H9 (cell line): ENCODE measurements around the gene PRORP. TPM values are rescaled to one million over a fixed set of nuclear protein-coding genes. Genes with fewer than 3 reads are reported as not detected.

Experiments
- DNase-seq: peaks from one replicate; pipeline ENCODE4 v3.0.0-alpha.2; 2017
- H2AFZ ChIP-seq: one replicate; pipeline ENCODE4 v1.6.1; 2013; ENCODE audit warnings: mild to moderate bottlenecking, low read length, control low read depth, moderate library complexity
- H2AK5ac ChIP-seq: 2 replicates; pipeline ENCODE4 v1.6.1; 2013; ENCODE audit warnings: low read length, control low read depth, mixed read lengths; ENCODE audit not compliant: insufficient read length
- H2BK120ac ChIP-seq: one replicate; pipeline ENCODE4 v1.6.1; 2013; ENCODE audit warnings: low read depth, mild to moderate bottlenecking, low read length, control low read depth, inconsistent platforms; ENCODE audit not compliant: poor library complexity, severe bottlenecking
- H2BK12ac ChIP-seq: 2 replicates; pipeline ENCODE4 v1.6.1; 2013; ENCODE audit warnings: low read length, control low read depth, mixed read lengths, low read depth; ENCODE audit not compliant: insufficient read length
- H2BK15ac ChIP-seq: 2 replicates; pipeline ENCODE4 v1.6.1; 2013; ENCODE audit warnings: low read depth, low read length, control low read depth
- H2BK20ac ChIP-seq: one replicate; pipeline ENCODE4 v1.6.1; 2013; ENCODE audit warnings: low read depth, mild to moderate bottlenecking, low read length, control low read depth, inconsistent platforms; ENCODE audit not compliant: poor library complexity, severe bottlenecking
- H2BK5ac ChIP-seq: 2 replicates; pipeline ENCODE4 v1.6.1; 2013; ENCODE audit warnings: low read length, control low read depth, mixed read lengths; ENCODE audit not compliant: insufficient read length
- H3K14ac ChIP-seq: 2 replicates; pipeline ENCODE4 v1.6.1; 2013; ENCODE audit warnings: low read length, control low read depth; ENCODE audit not compliant: insufficient read depth
- H3K18ac ChIP-seq: 2 replicates; pipeline ENCODE4 v1.6.1; 2013; ENCODE audit warnings: low read depth, mild to moderate bottlenecking, mixed read lengths, low read length, control low read depth; ENCODE audit not compliant: insufficient read length
- H3K23ac ChIP-seq: 2 replicates; pipeline ENCODE4 v1.6.1; 2013; ENCODE audit warnings: low read length, control low read depth, mixed read lengths, low read depth; ENCODE audit not compliant: insufficient read length
- H3K23me2 ChIP-seq: 2 replicates; pipeline ENCODE4 v1.6.1; 2013; ENCODE audit warnings: low read depth, mild to moderate bottlenecking, mixed read lengths, low read length, control low read depth; ENCODE audit not compliant: insufficient read length, poor library complexity, severe bottlenecking
- H3K27ac ChIP-seq: 2 replicates; pipeline ENCODE4 v1.5.1; 2013; ENCODE audit warnings: low read length, control low read depth, mixed read lengths, low read depth; ENCODE audit not compliant: insufficient read length
- H3K27me3 ChIP-seq: 2 replicates; pipeline ENCODE4 v1.6.1; 2013; ENCODE audit warnings: low read length, control low read depth, inconsistent platforms; ENCODE audit not compliant: insufficient read depth
- H3K4ac ChIP-seq: 2 replicates; pipeline ENCODE4 v1.6.1; 2013; ENCODE audit warnings: low read depth, mild to moderate bottlenecking, control low read depth, inconsistent platforms, low read length, moderate library complexity
- H3K4me1 ChIP-seq: 2 replicates; pipeline ENCODE4 v1.6.1; 2013; ENCODE audit warnings: low read length, control low read depth, inconsistent platforms; ENCODE audit not compliant: insufficient read depth
- H3K4me2 ChIP-seq: 2 replicates; pipeline ENCODE4 v1.6.1; 2013; ENCODE audit warnings: low read length, control low read depth, mixed read lengths; ENCODE audit not compliant: insufficient read length, insufficient read depth
- H3K56ac ChIP-seq: 2 replicates; pipeline ENCODE4 v1.6.1; 2013; ENCODE audit warnings: low read depth, mild to moderate bottlenecking, mixed read lengths, low read length, control low read depth; ENCODE audit not compliant: insufficient read length
- H3K79me1 ChIP-seq: 2 replicates; pipeline ENCODE4 v1.6.1; 2013; ENCODE audit warnings: low read depth, mild to moderate bottlenecking, moderate library complexity, low read length, control low read depth, inconsistent platforms; ENCODE audit not compliant: insufficient read depth, poor library complexity, severe bottlenecking
- H3K79me2 ChIP-seq: 2 replicates; pipeline ENCODE4 v1.6.1; 2013; ENCODE audit warnings: low read length, control low read depth, inconsistent platforms; ENCODE audit not compliant: insufficient read depth
- H3K9ac ChIP-seq: 2 replicates; pipeline ENCODE4 v1.6.1; 2013; ENCODE audit warnings: low read length, control low read depth, mixed read lengths; ENCODE audit not compliant: insufficient read length; ENCODE audit errors: extremely low read depth
- H3K9me3 ChIP-seq: one replicate; pipeline ENCODE4 v1.6.1; 2013; ENCODE audit warnings: low read depth, low read length, inconsistent platforms; ENCODE audit not compliant: control insufficient read depth
- H3T11ph ChIP-seq: one replicate; pipeline ENCODE4 v1.6.1; 2013; ENCODE audit warnings: mild to moderate bottlenecking, low read length, control low read depth, inconsistent platforms
- H4K20me1 ChIP-seq: one replicate; pipeline ENCODE4 v1.6.1; 2013; ENCODE audit not compliant: control insufficient read depth, insufficient read length, insufficient read depth
- H4K5ac ChIP-seq: 2 replicates; pipeline ENCODE4 v1.6.1; 2013; ENCODE audit warnings: low read depth, mild to moderate bottlenecking, mixed read lengths, low read length, control low read depth; ENCODE audit not compliant: insufficient read length
- H4K8ac ChIP-seq: replicated peaks from 2 replicates; pipeline ENCODE4 v1.6.1; 2013; ENCODE audit warnings: low read length, control low read depth, mixed read lengths, low read depth; ENCODE audit not compliant: insufficient read length
- H4K91ac ChIP-seq: 2 replicates; pipeline ENCODE4 v1.6.1; 2013; ENCODE audit warnings: low read depth, mild to moderate bottlenecking, moderate library complexity, mixed read lengths, low read length, control low read depth; ENCODE audit not compliant: insufficient read length
- H3K27ac Mint-ChIP-seq, 3 experiments: 2 replicates in 2 of 3; 3 replicates in 1 of 3; pipeline ENCODE4 v1.8.0; 2020 to 2021; ENCODE audit warnings: mixed read lengths in 3 of 3, mild to moderate bottlenecking in 1 of 3, moderate library complexity in 1 of 3
- H3K27me3 Mint-ChIP-seq: 2 replicates; pipeline ENCODE4 v1.8.0; 2021; ENCODE audit warnings: low read depth, mild to moderate bottlenecking, moderate library complexity, mixed read lengths
- H3K36me3 Mint-ChIP-seq, 3 experiments: 2 replicates in 2 of 3; 3 replicates in 1 of 3; pipeline ENCODE4 v1.8.0; 2020 to 2021; ENCODE audit warnings: low read depth in 3 of 3, mixed read lengths in 3 of 3; ENCODE audit not compliant: insufficient read depth in 1 of 3
- H3K4me1 Mint-ChIP-seq, 2 experiments: 2 replicates each; pipeline ENCODE4 v1.8.0; 2020; ENCODE audit warnings: mixed read lengths in 2 of 2
- H3K4me3 Mint-ChIP-seq, 2 experiments: 2 replicates in 1 of 2; 3 replicates in 1 of 2; pipeline ENCODE4 v1.8.0; 2020 to 2021; ENCODE audit warnings: mild to moderate bottlenecking in 2 of 2, mixed read lengths in 2 of 2, moderate library complexity in 1 of 2
- H3K9me3 Mint-ChIP-seq, 2 experiments: 2 replicates in 1 of 2; 3 replicates in 1 of 2; pipeline ENCODE4 v1.8.0; 2020; ENCODE audit warnings: mild to moderate bottlenecking in 2 of 2, mixed read lengths in 2 of 2, moderate library complexity in 1 of 2
- WGBS: extraction: QIAGEN DNeasy Blood & Tissue Kit; methylation state at CpG from one replicate; pipeline ENCODE4 v1.1.7; 2013; ENCODE audit warnings: missing lambda C conversion rate, low lambda C conversion rate, mixed read lengths; ENCODE audit not compliant: insufficient read length; ENCODE audit errors: extremely low coverage; 5-methylcytosine and 5-hydroxymethylcytosine counted together
- total RNA-seq: library from RNA; stranded (reverse); gene quantifications from 2 replicates; pipeline ENCODE4 v1.2.1, GENCODE V29; 2021
- TF ChIP-seq, protein P1 (sequence below): fragments of 200-600 bp; sonication (generic); conservative IDR thresholded peaks from 3 replicates; pipeline ENCODE4 v1.8.0; 2021; ENCODE audit warnings: antibody characterized with exemption, mild to moderate bottlenecking

PRORP gene
- total RNA-seq, 1 experiment from 2014 or later, result 37.7 TPM

DNA sequence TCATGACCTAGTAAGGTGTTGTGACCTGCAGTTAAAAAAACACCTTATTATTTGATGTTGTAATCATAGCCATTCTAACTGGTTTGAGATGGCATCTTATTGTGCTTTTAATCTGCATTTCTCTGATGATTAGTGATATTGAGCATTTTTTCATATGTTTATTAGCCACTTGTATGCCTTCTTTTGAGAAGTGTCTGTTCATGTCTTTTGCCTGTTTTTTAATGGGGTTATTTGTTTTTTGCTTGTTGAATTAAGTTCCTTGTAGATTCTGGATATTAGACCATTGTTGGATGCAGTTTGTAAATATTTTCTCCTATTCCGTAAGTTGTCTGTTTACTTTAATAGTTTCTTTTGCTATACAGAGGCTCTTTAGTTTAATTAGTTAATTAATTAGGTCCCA, 41.0 kb downstream of the PRORP start:
- no peak for DNase-seq
- Histone ChIP-seq H3K9me3 (no peaks in the 10 kb centered on the region), H3K79me2 (no peaks in the 10 kb centered on the region), H4K20me1 (no peaks in the 10 kb centered on the region), H2BK120ac (no peak overlapping the region), H3K4me1 (no peaks in the 10 kb centered on the region), H3K14ac (no peak overlapping the region), H2BK20ac (no peak overlapping the region), H2BK15ac (no peak overlapping the region), H3K27me3 (no peaks in the 10 kb centered on the region), H2BK5ac (no peak overlapping the region), H3K56ac (no peak overlapping the region), H3K27ac (no peak overlapping the region), H4K5ac (no peak overlapping the region), H4K91ac (no peak overlapping the region), H2AK5ac (no peak overlapping the region), H3K18ac (no peak overlapping the region), H3K4ac (no peak overlapping the region), H2BK12ac (no peak overlapping the region), H3K4me2 (no peak overlapping the region), H4K8ac (no peak overlapping the region), H3K79me1 (no peaks in the 10 kb centered on the region), H3K9ac (no peak overlapping the region), H2AFZ (no peak overlapping the region), H3K23ac (no peak overlapping the region), H3T11ph (no peak overlapping the region), H3K23me2 (no peaks in the 10 kb centered on the region)
- peaks cover 7 to 15% (median 9%) of the 10 kb centered on the region in 3 experiments for H3K36me3 Mint-ChIP-seq
- no peak overlapping the region for H3K27ac Mint-ChIP-seq
- H3K4me1 Mint-ChIP-seq, result no peaks in the 10 kb centered on the region
- no peaks in the 10 kb centered on the region for H3K27me3 Mint-ChIP-seq
- WGBS, result no CpG with 5 or more reads among the region's 1 CpG
- TF ChIP-seq, protein P1, sequence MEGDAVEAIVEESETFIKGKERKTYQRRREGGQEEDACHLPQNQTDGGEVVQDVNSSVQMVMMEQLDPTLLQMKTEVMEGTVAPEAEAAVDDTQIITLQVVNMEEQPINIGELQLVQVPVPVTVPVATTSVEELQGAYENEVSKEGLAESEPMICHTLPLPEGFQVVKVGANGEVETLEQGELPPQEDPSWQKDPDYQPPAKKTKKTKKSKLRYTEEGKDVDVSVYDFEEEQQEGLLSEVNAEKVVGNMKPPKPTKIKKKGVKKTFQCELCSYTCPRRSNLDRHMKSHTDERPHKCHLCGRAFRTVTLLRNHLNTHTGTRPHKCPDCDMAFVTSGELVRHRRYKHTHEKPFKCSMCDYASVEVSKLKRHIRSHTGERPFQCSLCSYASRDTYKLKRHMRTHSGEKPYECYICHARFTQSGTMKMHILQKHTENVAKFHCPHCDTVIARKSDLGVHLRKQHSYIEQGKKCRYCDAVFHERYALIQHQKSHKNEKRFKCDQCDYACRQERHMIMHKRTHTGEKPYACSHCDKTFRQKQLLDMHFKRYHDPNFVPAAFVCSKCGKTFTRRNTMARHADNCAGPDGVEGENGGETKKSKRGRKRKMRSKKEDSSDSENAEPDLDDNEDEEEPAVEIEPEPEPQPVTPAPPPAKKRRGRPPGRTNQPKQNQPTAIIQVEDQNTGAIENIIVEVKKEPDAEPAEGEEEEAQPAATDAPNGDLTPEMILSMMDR, result no peak
- no peak overlapping the region for H3K4me3 Mint-ChIP-seq
- H3K9me3 Mint-ChIP-seq, result no peaks in the 10 kb centered on the region
